ENCODE data around the gene TAOK1.
"Not testable (repeated sequence)": the region's sequence is repeated elsewhere in the genome, so short reads cannot be mapped to it uniquely, and the experiment has no call there.

TAOK1 gene

DNA sequence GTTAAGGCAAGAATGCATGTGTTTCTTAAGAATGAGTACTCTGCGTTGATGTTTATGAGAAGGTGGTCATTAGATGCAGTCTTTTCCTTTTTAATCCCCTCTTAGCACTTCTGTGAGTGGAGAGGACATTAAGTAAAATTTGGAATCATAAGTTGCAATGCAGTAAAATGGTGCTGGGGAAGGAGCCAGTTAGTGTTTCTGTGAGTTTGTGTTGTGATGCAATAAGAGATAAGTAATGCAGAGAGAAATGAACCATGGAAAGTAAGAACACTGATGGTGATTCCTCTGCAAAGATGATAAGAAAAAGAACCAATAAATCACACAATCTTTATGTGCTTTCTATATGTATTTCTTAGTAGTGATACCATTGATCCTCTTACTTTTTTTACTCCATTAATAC is 156.7 kb downstream of the TAOK1 start:
- DNase-seq (ENCODE audit: low spot score), result no peak

DNA sequence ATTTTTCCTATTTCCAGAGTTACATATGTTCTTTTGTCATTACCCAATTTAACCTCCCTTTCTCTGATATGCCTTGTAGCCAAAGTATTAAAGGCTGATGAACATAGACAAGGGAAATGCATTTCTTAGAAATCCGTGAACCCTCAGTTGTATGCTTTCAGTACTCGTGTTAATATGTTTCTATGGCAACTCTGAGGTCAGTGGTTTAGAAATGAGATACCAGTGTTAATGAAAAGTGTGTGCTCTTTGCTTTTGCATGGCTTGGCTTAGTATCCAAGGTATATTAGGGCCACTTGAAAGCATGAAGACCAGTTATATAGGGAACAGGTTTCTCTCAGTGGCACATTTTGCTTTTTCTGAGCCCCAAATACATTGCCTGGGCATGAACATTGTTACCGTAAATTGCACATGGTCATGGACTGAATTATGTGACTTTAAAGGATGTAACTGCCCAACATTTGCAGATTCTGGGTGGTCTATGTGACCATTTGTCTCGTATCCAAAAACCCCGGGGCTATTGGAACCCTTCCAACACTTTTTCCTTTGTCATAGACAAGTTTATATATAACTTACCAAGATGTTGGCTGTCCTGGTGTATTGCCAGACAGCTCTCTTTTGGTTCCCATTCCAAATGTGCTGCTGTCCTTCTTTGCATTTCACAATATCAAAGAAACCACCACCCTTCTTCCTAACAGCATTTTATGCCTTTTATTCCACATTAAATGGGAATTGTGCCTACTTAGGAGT is 159.2 kb downstream of the TAOK1 start:
- DNase-seq (ENCODE audit: low spot score), result no peak

DNA sequence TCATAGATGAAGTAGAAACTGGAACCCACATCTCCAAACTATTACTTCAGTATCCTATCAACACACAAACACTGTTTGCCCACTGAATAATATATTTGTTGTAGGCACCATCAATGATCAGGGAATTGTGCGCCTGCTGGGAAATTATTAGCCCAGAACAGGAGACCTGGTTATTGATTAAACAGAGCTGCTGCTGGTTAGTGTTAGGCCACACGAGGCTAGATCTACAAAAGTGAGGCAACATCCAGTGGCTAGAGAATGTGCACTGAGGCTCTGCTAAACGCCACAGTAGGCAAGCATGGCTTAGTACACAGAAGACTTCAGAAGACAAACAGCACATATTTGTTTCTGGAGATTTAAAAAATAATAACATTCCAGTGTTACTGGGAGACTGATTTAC is 165.7 kb downstream of the TAOK1 start:
- DNase-seq (ENCODE audit: low spot score), result peak; percentile 76

DNA sequence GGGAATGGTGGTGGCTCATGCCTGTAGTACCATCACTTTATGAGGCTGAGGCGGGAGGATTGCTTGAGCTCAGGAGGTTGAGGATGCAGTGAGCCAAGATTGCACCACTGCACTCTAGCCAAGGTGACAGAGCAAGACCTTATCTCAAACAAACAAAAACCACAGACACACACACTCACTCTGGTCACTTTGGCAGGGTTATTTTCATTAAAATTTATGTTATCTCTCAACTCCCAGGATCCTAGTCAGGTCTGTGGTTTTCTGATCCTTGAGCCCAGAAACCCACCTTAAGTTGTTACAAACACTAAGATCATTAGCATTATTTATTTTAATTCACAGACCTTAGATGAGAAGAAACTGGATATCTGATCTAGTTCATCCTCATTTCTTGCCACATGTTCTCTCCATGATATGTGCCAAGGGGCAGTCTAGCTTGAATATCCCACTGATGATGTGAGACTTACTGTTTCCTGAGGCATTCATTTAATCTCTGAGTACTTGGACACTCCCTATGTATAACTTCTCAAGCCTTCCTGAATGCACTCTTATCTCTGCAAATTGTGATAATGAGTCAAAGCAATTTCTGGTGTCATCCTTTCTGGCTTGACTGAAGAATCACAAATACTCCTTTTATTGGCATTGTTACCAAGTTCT is 167.0 kb downstream of the TAOK1 start:
- no peak for DNase-seq (ENCODE audit: low spot score)

DNA sequence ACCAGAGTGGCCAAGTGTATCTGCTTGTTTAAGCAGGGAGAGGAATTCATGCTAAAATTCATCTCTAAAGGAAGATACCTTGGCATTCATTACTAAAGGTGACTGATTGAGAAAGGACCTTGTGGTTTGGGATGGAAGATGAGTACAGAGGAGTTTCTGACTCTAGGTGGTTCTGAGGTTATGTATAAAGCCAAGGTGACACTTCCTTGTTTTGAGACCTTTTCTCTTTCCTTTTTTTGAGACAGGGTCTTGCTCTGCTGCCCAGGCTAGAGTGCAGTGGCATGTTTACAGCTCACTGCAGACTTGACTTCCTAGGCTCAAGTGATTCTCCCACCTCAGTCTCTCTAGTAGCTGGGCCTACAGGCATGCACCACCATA is 167.6 kb downstream of the TAOK1 start:
- DNase-seq (ENCODE audit: low spot score), result no peak

DNA sequence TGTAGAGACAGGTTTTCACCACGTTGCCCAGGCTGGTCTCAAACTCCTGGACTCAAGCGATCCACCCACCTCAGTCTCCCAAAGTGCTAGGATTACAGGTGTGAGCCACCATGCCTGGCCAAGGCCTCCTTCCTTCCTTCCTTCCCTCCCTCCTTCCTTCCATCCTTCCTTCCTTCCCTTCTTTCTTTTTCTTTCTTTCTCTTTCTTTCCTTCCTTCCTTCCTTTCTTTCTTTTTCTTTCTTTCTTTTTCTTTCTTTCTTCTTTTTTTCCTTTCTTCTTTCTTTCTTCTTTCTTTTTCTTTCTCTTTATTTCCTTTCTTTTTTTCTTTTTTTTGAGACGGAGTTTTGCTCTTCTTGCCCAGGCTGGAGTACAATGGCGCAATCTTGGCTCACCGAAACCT is 168.0 kb downstream of the TAOK1 start:
- not testable (repeated sequence) for DNase-seq (ENCODE audit: low spot score)

DNA sequence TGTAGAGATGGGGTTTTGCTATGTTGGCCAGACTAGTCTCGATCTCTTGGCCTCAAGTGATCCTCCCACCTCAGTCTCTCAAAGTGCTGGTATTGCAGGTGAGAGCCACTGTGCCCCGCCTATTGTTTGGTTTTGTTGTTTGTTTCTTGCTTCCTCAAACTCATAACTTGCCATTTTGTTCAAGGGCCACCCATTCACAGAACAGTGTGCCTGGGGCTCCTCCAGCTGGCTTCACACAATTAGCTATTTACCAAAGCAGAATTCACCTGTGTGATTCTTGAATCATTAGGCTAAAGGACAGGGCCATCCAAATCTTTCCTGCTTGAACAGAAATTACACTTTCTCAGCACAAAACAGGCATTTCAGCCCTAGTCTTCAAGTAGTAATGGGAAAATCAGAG is 169.5 kb downstream of the TAOK1 start:
- no peak for DNase-seq (ENCODE audit: low spot score)

DNA sequence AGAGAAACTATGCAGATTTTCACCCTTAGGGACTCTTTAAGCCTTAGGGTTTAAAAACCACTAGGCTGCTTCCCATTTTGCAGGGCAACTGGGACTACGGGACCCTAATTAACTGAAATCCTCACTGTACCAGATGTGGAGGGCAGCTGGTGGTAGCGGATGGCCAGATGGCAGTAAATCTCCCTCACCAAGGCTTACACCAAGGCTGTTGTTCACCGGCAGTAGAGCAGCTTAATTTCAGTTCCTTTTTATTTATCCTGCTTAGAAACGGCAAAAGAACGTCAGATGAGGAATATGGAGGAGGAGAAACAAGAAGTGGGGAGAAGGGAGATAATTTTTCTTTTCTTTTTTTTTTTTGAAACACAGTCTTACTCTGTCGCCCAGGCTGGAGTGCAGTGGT is 170.2 kb downstream of the TAOK1 start:
- DNase-seq (ENCODE audit: low spot score), result no peak

DNA sequence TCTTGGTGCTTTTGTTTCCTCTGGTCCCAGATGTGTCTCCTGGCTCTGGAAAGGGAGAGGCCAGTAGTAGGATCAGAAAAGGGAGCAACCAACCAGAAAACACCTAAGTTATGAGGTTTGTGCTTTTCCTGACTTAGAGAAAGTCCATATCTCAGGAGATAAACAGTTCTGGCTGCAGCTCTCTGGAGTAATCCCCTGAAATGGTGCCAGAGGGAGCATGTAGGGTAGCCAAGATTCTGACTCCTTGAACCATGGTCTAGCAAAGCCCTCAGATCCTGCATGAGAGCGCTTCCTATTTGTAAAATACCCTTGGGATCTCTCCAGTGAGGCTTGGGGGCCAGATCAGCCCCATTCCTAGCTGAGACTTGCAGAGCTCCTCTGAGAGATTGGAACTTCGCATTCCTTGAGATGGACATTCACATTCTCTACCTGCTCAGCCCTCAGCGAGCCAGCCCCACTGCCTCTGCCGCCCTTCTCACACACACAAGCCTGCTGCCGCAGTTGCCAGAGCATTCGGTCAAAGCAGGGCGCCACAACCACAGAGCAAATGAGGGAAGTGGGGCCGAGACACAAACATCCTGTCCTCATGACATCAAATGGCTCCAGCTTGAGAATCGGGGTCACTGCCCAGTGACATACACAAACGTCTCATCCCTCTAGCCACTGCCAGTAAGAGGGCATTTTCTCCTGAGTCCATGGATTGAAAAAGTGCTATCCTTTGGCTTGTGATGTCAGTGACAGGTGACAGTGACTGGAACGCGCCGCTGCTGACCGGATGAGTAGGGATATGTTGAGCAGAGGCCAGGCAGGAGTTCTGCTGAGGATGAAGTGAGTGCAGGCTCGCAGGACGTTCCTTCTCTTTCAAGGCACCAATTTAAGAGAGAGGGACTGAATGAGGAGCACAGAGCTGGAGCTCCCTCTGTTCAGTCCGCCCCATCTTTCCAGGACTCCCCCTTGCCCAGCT is 171.7 kb downstream of the TAOK1 start:
- DNase-seq (ENCODE audit: low spot score), result no peak

DNA sequence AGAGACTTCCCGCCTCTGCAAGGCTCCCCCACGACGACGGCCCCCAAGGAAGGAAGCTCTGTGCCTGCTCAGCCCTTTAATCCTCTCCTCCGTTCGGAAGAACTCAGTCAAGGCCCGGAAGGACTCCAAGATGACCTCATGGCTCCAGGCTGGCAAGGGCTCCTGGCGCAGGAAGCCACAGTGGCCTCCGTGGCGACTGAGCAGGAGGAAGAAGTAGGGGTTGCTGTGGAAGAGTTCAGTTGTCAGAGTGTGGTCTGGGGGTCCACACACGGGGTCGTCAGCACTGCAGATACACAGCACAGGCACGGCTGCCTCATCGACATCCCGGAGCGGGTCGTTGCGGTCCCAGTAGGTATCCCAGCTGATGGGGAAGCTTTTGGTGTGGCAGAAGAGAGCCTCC is 172.5 kb downstream of the TAOK1 start:
- no peak for DNase-seq (ENCODE audit: low spot score)

DNA sequence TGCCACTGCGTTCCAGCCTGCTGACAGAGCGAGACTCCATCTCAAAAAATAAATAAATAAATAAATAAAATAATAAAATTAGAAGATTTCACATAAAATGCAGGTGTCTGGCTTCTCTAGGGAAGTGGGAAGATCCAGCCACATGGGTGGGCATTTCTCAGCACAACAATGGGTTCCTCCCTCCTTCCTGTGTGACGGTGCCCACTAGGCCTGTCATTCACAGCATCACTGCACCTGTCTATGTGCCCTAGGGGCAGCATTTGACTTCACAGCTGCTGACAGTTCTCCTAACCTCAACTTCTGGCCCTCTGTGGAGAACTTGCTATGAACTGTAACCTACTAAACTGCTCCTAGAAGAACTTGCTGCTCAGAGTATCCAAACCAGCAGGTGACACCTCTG is 173.7 kb downstream of the TAOK1 start:
- no peak for DNase-seq (ENCODE audit: low spot score)

DNA sequence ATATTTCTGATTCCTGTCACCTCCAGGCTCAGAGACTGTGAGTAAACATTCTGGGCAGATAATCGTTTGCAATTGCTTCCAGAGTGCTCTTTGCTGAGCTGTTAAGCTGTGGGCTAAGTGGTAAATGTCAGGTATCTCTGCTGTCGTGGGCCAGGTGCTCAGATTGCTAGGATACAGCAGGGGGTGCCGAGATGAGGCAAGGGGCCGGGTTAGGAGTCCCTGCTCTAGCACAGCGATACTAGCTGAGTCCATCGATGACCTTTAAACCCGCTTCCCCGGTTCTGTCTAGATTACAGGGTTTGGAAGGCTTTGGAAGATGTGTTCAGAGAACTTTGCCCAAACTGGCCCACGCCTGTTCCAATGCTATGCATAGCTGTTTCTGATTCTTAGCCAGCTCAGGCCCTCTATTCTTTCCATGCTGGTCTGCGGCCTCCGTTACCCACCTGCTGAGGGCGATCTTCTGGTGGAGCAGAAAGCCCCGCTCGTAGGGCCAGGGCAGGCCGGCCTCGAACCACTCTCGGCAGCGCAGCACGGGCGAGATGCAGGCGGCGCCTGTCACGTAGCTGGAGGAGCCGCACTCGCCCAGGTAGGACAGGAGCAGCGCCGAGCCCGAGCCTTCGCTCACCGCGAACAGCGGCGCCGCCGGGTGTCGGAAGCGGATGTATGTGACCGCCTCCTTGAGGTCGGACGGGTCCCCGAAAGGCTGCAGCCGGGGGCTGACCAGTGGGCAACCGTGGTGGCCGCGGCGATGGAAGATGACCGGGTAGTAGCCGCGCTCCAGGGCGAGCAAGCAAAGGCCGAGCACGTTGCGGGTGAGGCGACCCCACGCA is 175.7 kb downstream of the TAOK1 start:
- peak; percentile 54 for DNase-seq (ENCODE audit: low spot score)

DNA sequence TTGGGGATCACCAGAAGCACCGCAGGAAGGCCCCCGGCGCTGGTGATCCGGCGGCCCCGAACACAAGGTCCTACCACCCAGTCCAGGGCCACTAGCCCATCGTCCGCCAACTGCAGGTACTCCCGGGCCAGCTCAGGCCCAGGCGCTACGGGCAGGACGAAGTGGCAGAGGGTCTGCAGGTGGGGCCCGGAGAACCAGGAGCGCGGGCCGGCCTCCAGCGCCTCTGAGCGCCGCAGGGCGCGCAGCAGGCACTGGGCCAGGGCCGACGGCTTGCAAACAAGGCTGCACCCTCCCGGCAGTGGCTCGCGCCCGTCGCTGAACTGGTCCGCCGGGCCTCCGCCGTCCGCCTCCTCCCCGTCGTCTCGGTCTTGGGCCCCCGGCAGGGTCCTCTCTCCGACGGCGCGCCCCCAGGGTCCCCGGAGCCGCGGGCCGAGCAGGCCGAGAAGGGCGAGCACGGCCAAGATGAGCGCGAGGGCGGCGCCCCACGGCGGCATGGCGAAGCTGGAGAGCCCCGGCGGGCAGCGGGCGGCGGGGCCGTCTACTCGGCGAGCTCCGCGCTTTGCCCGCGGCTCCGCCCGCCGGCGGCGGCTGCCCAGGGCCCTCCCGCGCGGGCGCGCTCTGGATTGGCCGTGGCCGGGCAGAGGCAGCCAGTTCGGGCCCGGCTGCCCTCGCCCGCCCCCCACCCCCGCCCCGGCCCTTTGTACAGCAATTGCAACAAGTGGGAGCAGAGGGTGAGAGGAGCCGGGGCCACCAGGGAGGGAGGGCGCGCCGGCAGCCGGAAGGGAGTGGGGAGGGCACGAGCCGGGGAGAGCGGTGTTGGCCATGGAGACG is 176.5 kb downstream of the TAOK1 start, which contains the start of gene ABHD15:
Gene ABHD15 (minus strand): TSS at position 565 of the 831 bp plus-strand sequence. CDS start 71 bp downstream, at position 494.
- peak; percentile 85 for DNase-seq (ENCODE audit: low spot score)

DNA sequence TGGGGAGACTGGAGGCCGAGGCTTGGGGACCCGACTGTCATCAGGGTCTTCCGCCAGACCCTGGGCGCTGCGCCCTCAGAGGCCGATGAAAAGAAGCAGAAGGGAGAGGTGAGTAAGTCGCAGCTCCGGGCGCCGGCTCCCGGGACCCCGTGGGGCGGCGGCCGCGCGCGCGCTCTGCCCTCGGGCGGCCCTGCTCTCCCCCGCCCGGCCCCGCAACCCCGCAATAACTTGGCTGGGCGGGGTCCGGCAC is 177.1 kb downstream of the TAOK1 start:
- no peak for DNase-seq (ENCODE audit: low spot score)

DNA sequence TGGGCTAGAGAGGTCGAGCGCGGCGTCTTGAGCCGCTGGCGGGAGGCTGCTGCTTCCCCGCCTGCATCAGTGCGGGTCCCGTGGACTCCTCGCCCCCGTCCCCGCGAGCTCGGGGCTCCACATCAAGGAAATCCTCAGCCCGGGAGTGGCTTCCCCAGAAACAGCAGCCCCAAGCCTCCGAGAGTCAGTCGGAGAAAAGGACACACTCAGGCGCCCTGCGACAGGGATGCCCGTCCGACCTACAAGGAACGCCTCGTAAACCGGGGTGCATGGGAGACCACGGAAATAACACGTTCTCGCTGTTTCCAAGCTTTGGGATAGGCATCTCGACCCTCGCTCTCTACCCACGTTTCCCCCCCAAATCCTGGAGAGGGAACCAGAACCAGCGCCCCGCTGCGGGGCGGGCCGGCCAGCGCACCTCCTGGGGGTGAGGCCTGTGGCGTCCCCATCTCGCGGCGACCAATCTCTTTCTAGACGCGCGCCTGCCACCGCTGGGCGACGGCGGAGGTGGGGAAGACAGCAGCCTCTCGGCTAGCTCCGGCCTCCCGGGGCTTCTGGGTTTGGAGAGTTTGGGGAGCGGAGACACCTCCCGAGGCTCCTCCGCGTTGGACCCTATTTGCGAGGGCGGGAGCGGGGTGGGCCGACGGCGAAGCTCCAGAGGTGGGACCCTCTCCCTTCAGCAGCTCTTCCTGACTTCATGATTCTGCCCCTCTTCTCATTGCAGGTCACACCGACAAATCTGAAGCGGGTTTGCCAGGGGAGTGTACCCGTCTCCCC is 177.6 kb downstream of the TAOK1 start:
- peak; percentile 80 for DNase-seq (ENCODE audit: low spot score)

DNA sequence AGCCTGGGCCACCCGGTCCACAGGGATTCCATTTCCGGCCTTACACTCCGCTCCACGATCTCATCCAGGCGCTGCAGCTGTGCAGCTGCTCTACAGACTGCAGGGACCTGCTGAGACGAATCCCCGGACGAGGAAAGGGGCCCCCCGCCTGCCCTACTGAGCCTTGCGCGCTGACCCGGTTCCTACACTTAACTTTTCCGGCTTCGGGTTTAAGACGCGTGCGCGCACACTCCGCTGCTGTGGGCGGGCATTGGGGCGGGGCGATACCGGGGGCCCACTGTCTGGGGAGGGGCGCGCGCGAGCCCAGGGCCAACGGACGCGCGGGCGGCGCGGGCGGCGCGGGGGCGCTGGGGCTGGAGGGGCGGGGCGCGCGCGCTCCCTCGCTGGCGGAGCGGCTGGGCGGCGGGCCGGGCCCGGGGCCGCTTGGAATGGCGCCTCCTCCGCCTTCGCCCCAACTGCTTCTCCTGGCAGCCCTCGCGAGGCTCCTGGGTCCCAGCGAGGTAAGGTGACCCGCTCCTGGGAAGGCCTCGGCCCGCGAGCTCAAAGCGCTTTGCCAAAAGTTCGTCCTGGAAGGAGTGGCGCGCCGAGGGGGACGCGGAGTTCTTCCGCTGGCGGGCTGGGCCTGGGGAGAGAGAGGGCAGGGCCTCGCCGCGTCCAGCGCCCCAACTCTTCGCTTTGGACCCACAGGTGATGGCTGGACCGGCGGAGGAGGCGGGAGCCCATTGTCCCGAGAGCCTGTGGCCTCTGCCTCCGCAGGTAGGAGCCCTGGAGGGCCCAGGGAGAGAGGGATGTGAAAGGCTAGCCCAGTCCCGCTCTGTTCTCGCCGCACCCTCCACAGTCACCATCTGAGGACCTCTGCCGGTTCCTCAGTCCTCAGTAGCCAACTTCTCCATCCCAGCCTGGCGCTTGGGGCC is 178.4 kb downstream of the TAOK1 start, which contains the start of gene TP53I13:
Gene TP53I13 (plus strand): TSS at position 371 of the 914 bp plus-strand sequence. CDS start 58 bp downstream, at position 429.
- peak; percentile 95 for DNase-seq (ENCODE audit: low spot score)

DNA sequence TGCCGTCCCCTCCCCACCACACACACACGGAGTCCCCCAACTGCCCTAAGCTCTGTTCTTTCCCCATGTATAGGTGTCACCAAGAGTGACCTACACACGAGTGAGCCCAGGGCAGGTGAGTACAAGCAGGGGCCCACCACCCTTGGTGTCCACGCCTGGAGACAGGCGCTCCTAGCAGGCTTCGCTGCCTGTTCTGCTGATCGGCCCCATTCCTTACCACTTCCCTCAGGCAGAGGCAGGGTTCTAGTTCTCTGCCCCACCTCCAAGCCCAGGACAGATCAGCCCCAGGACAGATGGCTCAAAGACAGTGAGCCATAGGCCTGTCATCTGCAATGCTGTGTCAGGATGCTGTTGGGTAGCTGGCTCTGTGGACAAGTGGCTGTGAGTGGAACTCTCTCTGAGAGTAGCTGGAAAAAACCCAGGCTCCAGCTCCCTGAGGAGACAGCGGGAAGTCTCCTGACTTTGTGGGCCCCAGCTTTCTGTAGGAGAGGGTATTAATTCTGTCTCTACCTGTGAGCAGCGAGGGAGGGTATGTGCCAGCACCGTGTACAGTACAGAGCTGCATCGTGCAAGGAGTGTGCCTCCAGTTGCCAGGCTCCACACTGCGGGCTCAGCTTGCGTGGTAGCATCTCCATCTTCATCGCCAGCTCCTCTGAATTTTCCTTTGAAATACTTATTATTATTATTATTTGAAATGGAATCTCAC is 179.2 kb downstream of the TAOK1 start:
- DNase-seq (ENCODE audit: low spot score), result no peak

DNA sequence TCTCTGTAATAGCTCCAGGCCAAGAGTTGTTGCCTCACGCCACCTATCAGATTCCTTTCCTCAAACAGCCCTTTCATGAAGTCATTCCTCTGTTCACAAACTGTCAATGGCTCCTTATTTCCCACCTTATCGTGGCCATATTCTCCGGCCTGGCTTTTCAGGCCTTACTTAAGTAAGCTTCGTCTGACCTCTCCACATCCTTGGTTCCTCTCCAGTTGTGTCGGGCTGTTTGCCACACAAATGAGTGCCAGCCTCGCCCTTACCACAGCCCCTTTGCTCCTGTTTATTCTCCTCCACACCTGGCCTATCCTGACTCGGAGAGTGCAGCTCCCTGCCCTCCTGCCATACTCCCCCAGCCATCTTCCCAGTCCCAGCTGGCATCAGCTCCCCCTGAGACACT is 180.4 kb downstream of the TAOK1 start:
- DNase-seq (ENCODE audit: low spot score), result no peak
